Large intestine (tissue), 12 donors: Measurements from ENCODE around the gene RABIF. TPM values are rescaled to one million over a fixed set of nuclear protein-coding genes. Genes with fewer than 3 reads are reported as not detected.
"Not testable (repeated sequence)": the region's sequence is repeated elsewhere in the genome, so short reads cannot be mapped to it uniquely, and the experiment has no call there.

ENCODE experiments used
- DNase-seq, 2 donors: peaks; one replicate each; pipeline versions ENCODE4 v3.0.0 to v3.0.0-alpha.2; 2013
- H3K27ac ChIP-seq: one replicate; pipeline ENCODE4 v1.5.1; 2013; ENCODE audit warnings: low read length
- H3K27me3 ChIP-seq: 2 replicates; pipeline ENCODE4 v1.6.1; 2013; ENCODE audit warnings: low read length; ENCODE audit not compliant: control insufficient read depth, insufficient read depth
- H3K36me3 ChIP-seq: 2 replicates; pipeline ENCODE4 v1.6.1; 2013; ENCODE audit warnings: low read length; ENCODE audit not compliant: control insufficient read depth, insufficient read depth
- H3K4me1 ChIP-seq: one replicate; pipeline ENCODE4 v1.6.1; 2013; ENCODE audit warnings: low read length; ENCODE audit not compliant: control insufficient read depth, insufficient read depth
- H3K4me3 ChIP-seq: one replicate; pipeline ENCODE4 v1.5.1; 2013; ENCODE audit warnings: low read length
- H3K9me3 ChIP-seq: one replicate; pipeline ENCODE4 v1.6.1; 2013; ENCODE audit warnings: mild to moderate bottlenecking, low read depth, low read length, moderate library complexity; ENCODE audit not compliant: control insufficient read depth
- WGBS: methylation state at CpG from one replicate; pipeline ENCODE4 v1.1.5; 2013; ENCODE audit warnings: low lambda C conversion rate; ENCODE audit not compliant: insufficient coverage; 5-methylcytosine and 5-hydroxymethylcytosine counted together
- long read RNA-seq, 11 donors: transcript quantifications; one replicate each; lab custom pipeline, GENCODE V29; 2026
- polyA plus RNA-seq: library from polyadenylated mRNA; unstranded; fragments of 120-200 nt; gene quantifications from one replicate; pipeline ENCODE4 v1.2.1, GENCODE V29; 2013

The RABIF gene
- polyA plus RNA-seq: 11.1 TPM
- long read RNA-seq, donor 1, transcript RABIF-201 (2 exons, 2,430 nt): major isoform, 8 of 8 reads
- long read RNA-seq, donor 1, partial matches to known transcripts: 0 of 8 reads
- long read RNA-seq, donor 1, other reads (novel, unspliced or antisense): 0 of 8 reads
- long read RNA-seq, donor 2, transcript RABIF-201 (2 exons, 2,430 nt): major isoform, 7 of 7 reads
- long read RNA-seq, donor 2, partial matches to known transcripts: 0 of 7 reads
- long read RNA-seq, donor 2, other reads (novel, unspliced or antisense): 0 of 7 reads
- long read RNA-seq, donor 3: 0 reads
- long read RNA-seq, donor 4: 0 reads
- long read RNA-seq, donor 5, partial matches to known transcripts: 0 of 4 reads
- long read RNA-seq, donor 5, other reads (novel, unspliced or antisense): 0 of 4 reads
- long read RNA-seq, donor 6, transcript RABIF-201 (2 exons, 2,430 nt): major isoform, 17 of 17 reads
- long read RNA-seq, donor 6, partial matches to known transcripts: 0 of 17 reads
- long read RNA-seq, donor 6, other reads (novel, unspliced or antisense): 0 of 17 reads
- long read RNA-seq, donor 7, partial matches to known transcripts: 0 of 3 reads
- long read RNA-seq, donor 7, other reads (novel, unspliced or antisense): 0 of 3 reads
- long read RNA-seq, donor 8, transcript RABIF-201 (2 exons, 2,430 nt): major isoform, 18 of 18 reads
- long read RNA-seq, donor 8, partial matches to known transcripts: 0 of 18 reads
- long read RNA-seq, donor 8, other reads (novel, unspliced or antisense): 0 of 18 reads
- long read RNA-seq, donor 9, transcript RABIF-201 (2 exons, 2,430 nt): major isoform, 14 of 14 reads
- long read RNA-seq, donor 9, partial matches to known transcripts: 0 of 14 reads
- long read RNA-seq, donor 9, other reads (novel, unspliced or antisense): 0 of 14 reads
- long read RNA-seq, donor 10, transcript RABIF-201 (2 exons, 2,430 nt): major isoform, 11 of 11 reads
- long read RNA-seq, donor 10, partial matches to known transcripts: 0 of 11 reads
- long read RNA-seq, donor 10, other reads (novel, unspliced or antisense): 0 of 11 reads
- long read RNA-seq, donor 11, transcript RABIF-201 (2 exons, 2,430 nt): major isoform, 12 of 12 reads
- long read RNA-seq, donor 11, partial matches to known transcripts: 0 of 12 reads
- long read RNA-seq, donor 11, other reads (novel, unspliced or antisense): 0 of 12 reads

DNA sequence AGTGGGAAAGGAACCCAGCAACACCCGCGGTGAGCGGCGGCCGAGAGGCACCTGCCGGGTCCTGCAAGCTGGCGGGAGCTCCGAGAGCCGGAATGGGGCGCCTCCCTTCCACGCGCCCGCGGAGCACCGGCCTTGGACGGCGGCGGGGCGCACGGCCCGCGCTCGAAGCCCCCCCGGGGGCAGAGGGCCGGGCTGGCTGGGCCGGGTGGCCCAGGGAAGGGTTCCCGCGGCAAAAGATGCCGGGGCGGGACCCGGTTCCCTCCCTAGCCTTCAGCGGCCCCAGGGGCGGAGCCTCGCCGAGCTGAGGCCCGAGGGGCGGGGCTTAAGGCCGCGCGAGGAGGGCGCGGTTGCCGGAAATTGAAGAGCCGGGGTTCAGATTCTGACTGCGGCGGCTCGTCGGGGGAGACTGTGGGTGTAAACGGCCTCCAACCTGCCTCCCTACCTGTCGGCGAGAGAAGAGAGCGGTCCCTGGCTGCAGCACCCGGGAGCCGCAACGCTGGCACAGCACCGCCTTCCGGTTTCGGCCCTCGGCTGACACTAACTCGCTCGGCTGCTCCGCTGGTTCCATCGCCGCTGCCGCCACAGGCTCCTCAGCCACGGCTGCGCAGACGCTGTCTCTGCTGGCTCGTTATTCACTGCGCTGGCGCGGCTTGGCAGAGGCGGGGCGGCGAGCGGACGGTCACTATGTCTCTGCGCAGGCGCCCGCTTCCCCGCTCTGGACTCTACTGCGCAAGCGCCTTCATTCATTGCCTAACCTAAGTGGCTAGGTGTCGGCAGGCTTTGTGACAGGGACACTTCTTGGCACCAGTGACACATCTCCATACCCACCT, at the start of gene RABIF:
Gene RABIF, minus strand, starts transcription at position 619 of the 830 bp plus-strand sequence. Its CDS starts 51 bp downstream, at position 568.
- H3K36me3 ChIP-seq: peaks cover 23% of the 10 kb centered on the region
- H3K27ac ChIP-seq: peak within 1 kb of the TSS; percentile 95
- H3K4me1 ChIP-seq: no peaks in the 10 kb centered on the region
- WGBS: no CpG with 5 or more reads among the region's 84 CpGs
- DNase-seq: peak; percentile 96 to 97
- no peaks in the 10 kb centered on the region for H3K9me3 ChIP-seq
- H3K27me3 ChIP-seq: no peaks in the 10 kb centered on the region
- H3K4me3 ChIP-seq: peak within 1 kb of the TSS; percentile 83

DNA sequence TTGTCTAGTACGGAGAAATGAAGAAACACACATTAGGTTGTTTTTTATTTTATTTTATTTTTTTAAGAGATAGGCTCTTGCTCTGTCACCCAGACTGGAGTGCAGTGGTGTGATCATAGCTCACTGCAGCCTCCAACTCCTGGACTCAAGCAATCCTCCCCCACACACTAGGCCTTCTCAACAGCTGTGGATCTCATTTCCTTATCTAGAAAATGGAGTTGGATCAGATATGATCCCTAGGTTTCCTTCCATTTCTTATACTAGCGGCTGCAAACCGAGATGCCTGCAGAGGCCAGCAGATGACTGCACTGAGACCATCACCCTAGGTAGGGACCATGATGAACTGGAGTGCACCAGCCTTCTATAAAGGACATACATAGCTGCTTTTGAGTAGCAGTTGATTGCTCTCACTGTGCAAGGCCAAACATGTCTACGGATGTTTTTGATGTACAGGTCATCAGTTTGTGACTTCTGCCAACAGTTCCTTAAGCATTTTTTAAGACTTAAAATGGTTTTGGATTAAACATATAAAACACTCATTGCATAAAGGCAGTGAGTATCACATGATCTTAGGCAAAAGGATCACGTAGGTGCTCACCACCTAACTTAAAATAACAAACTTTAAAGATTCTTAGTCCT, 49.5 kb upstream of the RABIF start:
- no CpG with 5 or more reads among the region's 5 CpGs for WGBS
- H3K27me3 ChIP-seq: no peaks in the 10 kb centered on the region
- H3K4me3 ChIP-seq: no peak overlapping the region
- H3K9me3 ChIP-seq: no peaks in the 10 kb centered on the region
- DNase-seq: no peak
- H3K27ac ChIP-seq: no peak overlapping the region
- H3K4me1 ChIP-seq: no peaks in the 10 kb centered on the region
- peaks cover 19% of the 10 kb centered on the region for H3K36me3 ChIP-seq

DNA sequence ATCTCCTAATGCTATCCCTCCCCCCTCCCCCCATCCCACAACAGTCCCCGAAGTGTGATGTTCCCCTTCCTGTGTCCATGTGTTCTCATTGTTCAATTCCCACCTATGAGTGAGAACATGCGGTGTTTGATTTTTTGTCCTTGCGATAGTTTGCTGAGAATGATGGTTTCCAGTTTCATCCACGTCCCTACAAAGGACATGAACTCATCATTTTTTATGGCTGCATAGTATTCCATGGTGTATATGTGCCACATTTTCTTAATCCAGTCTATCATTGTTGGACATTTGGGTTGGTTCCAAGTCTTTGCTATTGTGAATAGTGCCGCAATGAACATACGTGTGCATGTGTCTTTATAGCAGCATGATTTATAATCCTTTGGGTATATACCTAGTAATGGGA, 47.5 kb upstream of the RABIF start:
- WGBS: no CpG with 5 or more reads among the region's 6 CpGs
- DNase-seq, H3K27me3 ChIP-seq, H3K4me1 ChIP-seq, H3K4me3 ChIP-seq, H3K27ac ChIP-seq, H3K9me3 ChIP-seq, H3K36me3 ChIP-seq: not testable (repeated sequence)

DNA sequence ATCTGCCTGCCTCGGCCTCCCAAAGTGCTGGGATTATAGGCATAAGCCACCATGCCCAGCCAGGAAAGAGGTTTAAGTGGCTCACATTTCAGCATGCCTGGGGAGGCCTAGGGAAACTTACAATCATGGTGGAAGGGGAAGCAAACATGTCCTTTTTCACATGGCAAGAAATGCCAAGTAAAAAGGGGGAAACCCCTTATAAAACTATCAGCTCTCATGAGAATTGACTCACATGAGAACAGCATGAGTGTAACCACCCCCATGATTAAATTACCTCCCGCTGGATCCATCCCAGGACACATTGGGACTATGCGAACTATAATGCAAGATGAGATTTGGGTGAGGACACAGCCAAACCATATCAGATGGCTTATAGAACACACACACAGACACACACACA, 46.9 kb upstream of the RABIF start:
- no peak overlapping the region for H3K27ac ChIP-seq
- WGBS: no CpG with 5 or more reads among the region's 3 CpGs
- H3K9me3 ChIP-seq: no peaks in the 10 kb centered on the region
- no peaks in the 10 kb centered on the region for H3K4me1 ChIP-seq
- DNase-seq: no peak
- H3K4me3 ChIP-seq: no peak overlapping the region
- peaks cover under 1% of the 10 kb centered on the region for H3K36me3 ChIP-seq
- no peaks in the 10 kb centered on the region for H3K27me3 ChIP-seq

DNA sequence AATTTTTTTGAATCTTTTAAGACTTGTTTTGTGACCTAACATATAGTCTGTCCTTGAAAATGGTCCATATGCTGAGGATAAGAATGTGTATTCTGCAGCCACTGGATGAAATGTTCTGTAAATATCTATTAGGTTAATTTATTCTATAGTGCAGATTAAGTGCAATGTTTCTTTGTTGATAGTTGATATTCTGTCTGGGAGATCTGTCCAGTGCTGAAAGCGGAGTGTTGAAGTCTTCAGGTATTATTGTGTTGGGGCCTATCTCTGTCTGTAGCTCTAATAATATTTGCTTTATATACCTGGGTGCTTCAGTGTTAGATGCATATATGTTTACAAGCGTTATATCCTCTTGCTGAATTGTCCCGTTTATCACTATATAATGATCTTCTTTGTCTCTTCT, 45.8 kb upstream of the RABIF start:
- WGBS: 88% methylated on average over 2 of the region's 3 CpGs
- H3K9me3 ChIP-seq: no peaks in the 10 kb centered on the region
- no peaks in the 10 kb centered on the region for H3K4me1 ChIP-seq
- H3K27me3 ChIP-seq: no peaks in the 10 kb centered on the region
- no peaks in the 10 kb centered on the region for H3K36me3 ChIP-seq
- no peak overlapping the region for H3K4me3 ChIP-seq
- H3K27ac ChIP-seq: no peak overlapping the region
- DNase-seq: no peak

DNA sequence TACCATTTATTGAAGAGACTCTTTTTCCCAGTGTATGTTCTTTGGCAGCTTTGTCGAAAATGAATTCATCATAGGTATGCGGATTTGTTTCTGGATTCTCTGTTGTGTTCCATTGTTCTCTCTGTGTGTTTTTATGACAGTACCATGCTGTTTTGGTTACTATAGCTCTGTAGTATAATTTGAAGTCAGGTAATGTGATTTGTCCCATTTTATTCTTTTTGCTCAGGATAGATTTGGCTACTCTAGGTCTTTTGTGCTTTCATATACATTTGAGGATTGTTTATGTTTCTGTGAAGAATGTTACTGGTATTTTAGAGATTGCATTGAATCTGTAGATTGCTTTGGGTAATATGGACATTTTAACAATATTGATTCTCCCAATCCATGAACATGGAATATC, 43.5 kb upstream of the RABIF start:
- Histone ChIP-seq H3K4me3 (no peak overlapping the region), H3K4me1 (no peaks in the 10 kb centered on the region), H3K9me3 (no peaks in the 10 kb centered on the region), H3K36me3 (no peaks in the 10 kb centered on the region), H3K27me3 (no peaks in the 10 kb centered on the region), H3K27ac (no peak overlapping the region)
- no peak for DNase-seq
- 100% methylated on average over 1 of the region's 2 CpGs for WGBS

DNA sequence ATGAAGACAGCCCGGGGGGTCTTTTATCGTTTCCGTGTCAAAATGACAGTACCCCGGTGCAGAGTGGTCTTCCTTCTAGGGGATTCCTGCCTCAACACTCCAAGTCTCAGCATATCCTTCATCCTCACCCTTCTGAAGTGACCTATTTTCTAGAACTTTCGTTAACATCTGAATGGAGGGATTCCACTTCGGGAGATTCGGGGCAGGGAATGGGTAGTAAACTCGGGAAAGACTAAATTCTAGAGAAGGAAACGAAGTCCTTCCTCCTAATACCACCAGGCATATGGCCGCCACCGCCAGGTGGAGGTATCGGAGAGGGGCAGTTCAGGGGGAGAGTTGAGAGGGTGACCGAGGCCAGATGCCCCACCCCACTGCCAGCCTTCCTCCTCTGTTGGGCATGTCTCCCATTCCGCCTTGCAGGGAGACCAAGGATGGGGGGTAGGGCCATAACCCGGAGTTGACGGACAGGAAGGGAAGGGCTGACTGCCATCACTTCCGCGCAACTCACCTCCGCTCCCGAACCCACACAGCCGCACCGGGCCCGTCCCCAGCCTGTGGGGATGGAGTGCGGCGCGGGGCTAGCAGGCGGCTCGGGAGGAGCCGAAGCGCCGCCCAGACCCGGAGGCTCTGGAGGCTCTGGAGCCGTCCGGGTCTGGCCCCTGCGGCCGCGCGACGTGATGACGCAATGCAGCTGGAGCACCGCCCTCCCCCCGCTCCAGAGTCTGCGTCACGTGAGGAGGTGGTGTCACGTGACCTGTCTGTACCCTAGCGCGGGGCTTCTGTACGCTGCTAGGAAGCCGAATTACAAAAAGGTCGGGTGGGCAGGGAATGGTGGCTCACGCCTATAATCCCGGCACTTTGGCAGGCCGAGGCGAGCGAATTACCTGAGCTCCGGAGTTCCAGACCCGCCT, 37.9 kb upstream of the RABIF start, which contains the start of gene KLHL12:
Gene KLHL12, minus strand, starts transcription at position 654 of the 911 bp plus-strand sequence. CDS start 2,072 bp downstream, outside the sequence.
- Histone ChIP-seq H3K4me3 (peak within 1 kb of the TSS; percentile 70), H3K27me3 (no peaks in the 10 kb centered on the region), H3K9me3 (no peaks in the 10 kb centered on the region), H3K36me3 (peaks cover 17% of the 10 kb centered on the region), H3K4me1 (no peaks in the 10 kb centered on the region), H3K27ac (peak within 1 kb of the TSS; percentile 94)
- peak; percentile 98 for DNase-seq
- no CpG with 5 or more reads among the region's 57 CpGs for WGBS

DNA sequence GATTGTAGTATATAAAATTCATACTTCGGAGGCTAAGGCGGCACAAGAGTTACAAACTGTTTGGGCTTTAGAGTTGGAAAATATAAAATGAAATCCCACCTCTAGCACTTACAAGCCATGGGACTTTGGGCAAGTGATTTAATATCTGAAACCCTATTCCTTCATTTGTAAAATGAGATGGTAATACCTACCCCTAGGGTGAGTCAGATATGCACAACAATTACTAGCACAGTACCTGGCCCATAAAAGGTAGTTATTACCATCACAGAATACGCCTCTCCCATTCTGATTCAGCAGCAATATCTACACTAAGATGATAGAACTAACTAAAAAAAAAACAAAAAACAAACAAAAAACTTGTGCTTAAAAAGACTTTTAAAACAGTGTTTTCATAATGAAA, 34.6 kb upstream of the RABIF start:
- WGBS: no CpG with 5 or more reads among the region's 3 CpGs
- Histone ChIP-seq H3K36me3 (peaks cover 23% of the 10 kb centered on the region), H3K4me3 (no peak overlapping the region), H3K9me3 (no peaks in the 10 kb centered on the region), H3K4me1 (no peaks in the 10 kb centered on the region), H3K27ac (no peak overlapping the region), H3K27me3 (no peaks in the 10 kb centered on the region)
- no peak for DNase-seq

DNA sequence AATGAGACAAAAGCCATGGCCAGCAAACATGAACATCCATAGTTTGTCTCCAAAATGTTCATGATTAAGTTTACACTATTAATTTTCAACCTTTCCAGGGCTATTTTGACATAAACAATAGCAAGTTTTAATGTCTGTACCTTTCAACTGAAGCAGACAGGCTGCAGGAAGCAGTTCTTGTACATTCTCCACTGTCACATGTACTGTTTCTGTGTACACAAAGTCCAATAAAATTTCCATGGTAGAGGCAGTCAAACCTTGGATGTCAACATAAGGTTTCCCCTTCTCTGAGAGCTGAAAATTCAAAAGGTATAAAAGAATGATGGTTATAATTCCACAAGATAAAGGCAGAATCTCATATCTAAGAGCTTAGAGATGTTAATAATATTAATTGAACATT, 30.7 kb upstream of the RABIF start:
- no peaks in the 10 kb centered on the region for H3K4me1 ChIP-seq
- H3K36me3 ChIP-seq: peaks cover 47% of the 10 kb centered on the region
- H3K9me3 ChIP-seq: no peaks in the 10 kb centered on the region
- DNase-seq: peak in 1 of 2 donors; percentile 3
- no peak overlapping the region for H3K27ac ChIP-seq
- no peaks in the 10 kb centered on the region for H3K27me3 ChIP-seq
- H3K4me3 ChIP-seq: no peak overlapping the region
